Tibial artery (tissue), 4 donors: ENCODE data around the gene UFM1.

Experiments used
- DNase-seq, 2 donors: peaks; one replicate each; pipeline ENCODE4 v3.0.0-alpha.2; 2019
- H3K27ac ChIP-seq, 2 donors: fragments of 200-600 bp; sonication (generic) in 1 of 2; 1 replicate in 1 of 2; 2 replicates in 1 of 2; pipeline ENCODE4 v1.5.1; 2018 to 2019; ENCODE audit warnings: mild to moderate bottlenecking in 1 of 2
- H3K27me3 ChIP-seq, 2 donors: fragments of 200-600 bp; sonication (generic) in 1 of 2; one replicate each; pipeline versions ENCODE4 v1.5.1 to v1.6.0; 2016 to 2019
- H3K36me3 ChIP-seq, 3 donors: fragments of 200-600 bp; sonication (generic) in 2 of 3; one replicate each; pipeline ENCODE4 v1.5.1; 2016 to 2019; ENCODE audit warnings: mild to moderate bottlenecking in 2 of 3
- H3K4me1 ChIP-seq, 4 donors: fragments of 200-600 bp; sonication (generic) in 2 of 4; 1 replicate in 3 of 4; 2 replicates in 1 of 4; pipeline ENCODE4 v1.5.1; 2016 to 2019
- H3K4me3 ChIP-seq, 2 donors: fragments of 200-600 bp; sonication (generic) in 1 of 2; 1 replicate in 1 of 2; 2 replicates in 1 of 2; pipeline ENCODE4 v1.5.1; 2018 to 2019; ENCODE audit warnings: mild to moderate bottlenecking in 2 of 2
- H3K9me3 ChIP-seq, 3 donors: fragments of 200-600 bp; sonication (generic) in 1 of 3; one replicate each; pipeline ENCODE4 v1.5.1; 2016 to 2019
- CTCF ChIP-seq, 2 experiments: fragments of 200-600 bp in 1 of 2; fragments of 450-650 bp in 1 of 2; IDR thresholded peaks; one replicate each; pipeline ENCODE4 v1.5.1; 2017 to 2019; ENCODE audit warnings: antibody characterized with exemption in 2 of 2, mild to moderate bottlenecking in 1 of 2, moderate library complexity in 1 of 2
- intact Hi-C: fragments of 100-400 bp; cut with DNase I; formaldehyde crosslinking; loops from one replicate; pipeline ENCODE4 v1.15.0; 2023; ENCODE audit warnings: low total_unique reads

Gene UFM1

GRCh38 chr13:38316129-38316528 is 33.5 kb upstream of the UFM1 start:
- no peaks in the 10 kb centered on the region for H3K36me3 ChIP-seq
- peaks cover 0 to 6% (median 0%) of the 10 kb centered on the region in 3 donors for H3K9me3 ChIP-seq
- intact Hi-C loops, result no loop called here
- no peak overlapping the region for H3K27ac ChIP-seq
- no peak overlapping the region for H3K4me3 ChIP-seq
- no peak for TF ChIP-seq CTCF (IDR thresholded peaks at IDR 0.05)
- DNase-seq, result no peak
- H3K4me1 ChIP-seq, result no peaks in the 10 kb centered on the region
- no peaks in the 10 kb centered on the region for H3K27me3 ChIP-seq

- H3K4me1 ChIP-seq, result no peaks in the 10 kb centered on the region
- intact Hi-C loops, result no loop called here
- peaks cover 0 to 9% (median 0%) of the 10 kb centered on the region in 3 donors for H3K9me3 ChIP-seq
- H3K27ac ChIP-seq, result no peak overlapping the region
- TF ChIP-seq CTCF (IDR thresholded peaks at IDR 0.05), result no peak
- no peak for DNase-seq
- H3K4me3 ChIP-seq, result no peak overlapping the region
- H3K27me3 ChIP-seq, result no peaks in the 10 kb centered on the region
- H3K36me3 ChIP-seq, result peaks cover 0 to 4% (median 0%) of the 10 kb centered on the region in 3 donors
Observed at GRCh38 chr13:38321654-38322053, 28.0 kb upstream of the UFM1 start.

GRCh38 chr13:38325426-38325825 is 24.2 kb upstream of the UFM1 start:
- no peak for TF ChIP-seq CTCF (IDR thresholded peaks at IDR 0.05)
- Histone ChIP-seq H3K4me1 (no peaks in the 10 kb centered on the region), H3K27me3 (no peaks in the 10 kb centered on the region), H3K27ac (no peak overlapping the region), H3K4me3 (no peak overlapping the region), H3K9me3 (peaks cover 0 to 6% (median 0%) of the 10 kb centered on the region in 3 donors), H3K36me3 (peaks cover 0 to 4% (median 0%) of the 10 kb centered on the region in 3 donors)
- intact Hi-C loops, result no loop called here
- no peak for DNase-seq

- intact Hi-C loops, result no loop called here
- no peak for DNase-seq
- Histone ChIP-seq H3K9me3 (peaks cover 0 to 4% (median 0%) of the 10 kb centered on the region in 3 donors), H3K36me3 (no peaks in the 10 kb centered on the region), H3K4me1 (no peaks in the 10 kb centered on the region), H3K27me3 (no peaks in the 10 kb centered on the region), H3K4me3 (no peak overlapping the region), H3K27ac (no peak overlapping the region)
- TF ChIP-seq CTCF (IDR thresholded peaks at IDR 0.05), result no peak
Observed at GRCh38 chr13:38328699-38329098, 21.0 kb upstream of the UFM1 start.

GRCh38 chr13:38334845-38335244 is 14.8 kb upstream of the UFM1 start:
- Histone ChIP-seq H3K36me3 (no peaks in the 10 kb centered on the region), H3K9me3 (no peaks in the 10 kb centered on the region), H3K4me3 (no peak overlapping the region), H3K4me1 (peaks cover 0 to 8% (median 0%) of the 10 kb centered on the region in 4 donors), H3K27ac (no peak overlapping the region), H3K27me3 (no peaks in the 10 kb centered on the region)
- no peak for TF ChIP-seq CTCF (IDR thresholded peaks at IDR 0.05)
- intact Hi-C loops, result no loop called here
- DNase-seq, result no peak

- TF ChIP-seq CTCF (IDR thresholded peaks at IDR 0.05), result no peak
- no peak for DNase-seq
- no peaks in the 10 kb centered on the region for H3K36me3 ChIP-seq
- peaks cover 0 to 8% (median 0%) of the 10 kb centered on the region in 4 donors for H3K4me1 ChIP-seq
- no peaks in the 10 kb centered on the region for H3K27me3 ChIP-seq
- H3K4me3 ChIP-seq, result no peak overlapping the region
- H3K9me3 ChIP-seq, result no peaks in the 10 kb centered on the region
- intact Hi-C loops, result no loop called here
- H3K27ac ChIP-seq, result no peak overlapping the region
Observed at GRCh38 chr13:38338089-38338488, 11.6 kb upstream of the UFM1 start.
